SK-N-SH (cell line): ENCODE data around the gene VGF. TPM values are rescaled to one million over a fixed set of nuclear protein-coding genes. Genes with fewer than 3 reads are reported as not detected.

Experiments
- CTCF ChIA-PET: fragments of 300-600, 350-600 bp; formaldehyde crosslinking; extraction: SDS; loops from one replicate; lab custom pipeline; 2021; lab: Yijun Ruan, JAX
- POLR2A ChIA-PET: fragments of 350-600 bp; sonication (Branson Sonifier 250); formaldehyde crosslinking; extraction: SDS; loops from one replicate; lab custom pipeline; 2020; ENCODE audit warnings: antibody characterized with exemption, inconsistent platforms; lab: Yijun Ruan, JAX
- DNase-seq: peaks from one replicate; pipeline ENCODE4 v3.0.0; 2012
- H2AFZ ChIP-seq: fragments of 200-600 bp; sonication (generic); 2 replicates; pipeline ENCODE4 v1.8.1; 2016; ENCODE audit warnings: antibody characterized with exemption, mild to moderate bottlenecking, low read depth
- H3F3A ChIP-seq: fragments of 200-600 bp; sonication (generic); replicated peaks from 2 replicates; pipeline ENCODE3; 2016; ENCODE audit warnings: antibody characterized with exemption, mild to moderate bottlenecking; ENCODE audit not compliant: insufficient read depth
- H3K27ac ChIP-seq, 2 experiments: fragments of 200-500 bp in 1 of 2; fragments of 200-600 bp in 1 of 2; sonication (Bioruptor generic) in 1 of 2; sonication (generic), shearing (Covaris generic) in 1 of 2; 2 replicates each; pipeline versions ENCODE4 v1.5.1 to v1.6.1; 2014 to 2016; ENCODE audit warnings: low read depth in 2 of 2, inconsistent platforms in 1 of 2, low read length in 1 of 2, mild to moderate bottlenecking in 1 of 2, mixed read lengths in 1 of 2
- H3K27me3 ChIP-seq: fragments of 200-600 bp; sonication (generic), shearing (Covaris generic); 2 replicates; pipeline ENCODE4 v1.6.1; 2016; ENCODE audit warnings: mixed run types; ENCODE audit not compliant: insufficient read depth
- H3K36me3 ChIP-seq, 2 experiments: fragments of 200-500 bp in 1 of 2; fragments of 200-600 bp in 1 of 2; sonication (Bioruptor generic) in 1 of 2; sonication (generic) in 1 of 2; replicated peaks in 1 of 2; 2 replicates each; pipeline versions ENCODE3 to v1.5.1; 2014 to 2016; ENCODE audit warnings: low read length in 1 of 2, mild to moderate bottlenecking in 1 of 2; ENCODE audit not compliant: insufficient read depth in 2 of 2, control insufficient read depth in 1 of 2
- H3K4me1 ChIP-seq, 2 experiments: fragments of 200-500 bp in 1 of 2; fragments of 200-600 bp in 1 of 2; sonication (Bioruptor generic) in 1 of 2; sonication (generic), shearing (Covaris generic) in 1 of 2; 2 replicates each; pipeline versions ENCODE4 v1.5.1 to v1.6.1; 2014 to 2016; ENCODE audit warnings: low read depth in 1 of 2, low read length in 1 of 2, mixed run types in 1 of 2; ENCODE audit not compliant: insufficient read depth in 2 of 2, control insufficient read depth in 1 of 2
- H3K4me2 ChIP-seq: fragments of 200-600 bp; sonication (generic), shearing (Covaris generic); 2 replicates; pipeline ENCODE4 v1.6.1; 2017; ENCODE audit warnings: mixed run types
- H3K4me3 ChIP-seq, 2 experiments: fragments of 200-500 bp in 1 of 2; fragments of 200-600 bp in 1 of 2; sonication (Bioruptor generic) in 1 of 2; sonication (generic), shearing (Covaris generic) in 1 of 2; 2 replicates each; pipeline versions ENCODE4 v1.5.1 to v1.8.1; 2014 to 2016; ENCODE audit warnings: low read depth in 2 of 2, inconsistent platforms in 1 of 2, low read length in 1 of 2, mild to moderate bottlenecking in 1 of 2, mixed read lengths in 1 of 2, moderate library complexity in 1 of 2
- H3K79me2 ChIP-seq: fragments of 200-600 bp; sonication (generic); 2 replicates; pipeline ENCODE4 v1.8.1; 2017; ENCODE audit warnings: mild to moderate bottlenecking; ENCODE audit not compliant: insufficient read depth
- H3K9ac ChIP-seq: fragments of 200-600 bp; sonication (generic); 2 replicates; pipeline ENCODE4 v1.6.1; 2017; ENCODE audit warnings: mixed run types
- H3K9me2 ChIP-seq: fragments of 200-600 bp; sonication (generic); 2 replicates; pipeline ENCODE4 v1.6.1; 2017; ENCODE audit warnings: mixed run types
- H3K9me3 ChIP-seq: fragments of 200-600 bp; sonication (generic); 2 replicates; pipeline ENCODE4 v1.6.1; 2017; ENCODE audit warnings: mixed run types, mild to moderate bottlenecking, moderate library complexity
- H4K20me1 ChIP-seq: fragments of 200-600 bp; sonication (generic); 2 replicates; pipeline ENCODE4 v1.6.1; 2017; ENCODE audit warnings: mild to moderate bottlenecking, mixed run types; ENCODE audit not compliant: insufficient read depth
- CHD2 ChIP-seq: fragments of 150-350 bp; IDR thresholded peaks from 2 replicates; pipeline ENCODE4 v1.6.1; 2018; ENCODE audit warnings: low read length; ENCODE audit not compliant: partially characterized antibody
- EZH2phosphoT487 ChIP-seq: fragments of 200-600 bp; sonication (generic); IDR thresholded peaks from 2 replicates; pipeline ENCODE4 v1.6.1; 2017; ENCODE audit warnings: low read depth, mixed run types, mild to moderate bottlenecking, antibody characterized with exemption, moderate library complexity, borderline replicate concordance
- FOXJ3 ChIP-seq: sonication (generic); formaldehyde crosslinking; IDR thresholded peaks from 2 replicates; pipeline ENCODE4 v1.5.1; 2020; ENCODE audit warnings: mild to moderate bottlenecking, missing genetic modification reagents
- FOXM1 ChIP-seq: IDR thresholded peaks from 2 replicates; pipeline ENCODE4 v1.4.0; 2012; ENCODE audit warnings: low read depth, mild to moderate bottlenecking
- GATA2 ChIP-seq: sonication (generic); formaldehyde crosslinking; IDR thresholded peaks from 2 replicates; pipeline ENCODE4 v1.5.0; 2020; ENCODE audit warnings: mild to moderate bottlenecking, missing genetic modification reagents
- JUND ChIP-seq: IDR thresholded peaks from 2 replicates; pipeline ENCODE4 v1.4.0; 2012
- MXI1 ChIP-seq: IDR thresholded peaks from 2 replicates; pipeline ENCODE4 v1.6.1; 2012; ENCODE audit warnings: mild to moderate bottlenecking, low read depth, low read length, improper control_type of control experiment
- RAD21 ChIP-seq: IDR thresholded peaks from 2 replicates; pipeline ENCODE4 v1.6.1; 2012; ENCODE audit warnings: mild to moderate bottlenecking, low read length
- SMC3 ChIP-seq: IDR thresholded peaks from 2 replicates; pipeline ENCODE4 v1.6.1; 2012; ENCODE audit warnings: low read depth, low read length, improper control_type of control experiment
- TAF1 ChIP-seq: IDR thresholded peaks from 2 replicates; pipeline ENCODE4 v1.6.1; 2012; ENCODE audit warnings: low read depth, mild to moderate bottlenecking, low read length, moderate library complexity, borderline replicate concordance
- USF1 ChIP-seq: IDR thresholded peaks from 2 replicates; pipeline ENCODE4 v1.4.0; 2012; ENCODE audit warnings: low read depth, borderline replicate concordance
- WGBS: methylation state at CpG from one replicate; pipeline ENCODE4 v1.1.6; 2017; ENCODE audit warnings: low lambda C conversion rate; 5-methylcytosine and 5-hydroxymethylcytosine counted together
- polyA plus RNA-seq, 3 experiments: library from polyadenylated mRNA; depleted of rRNA; stranded (reverse); fragments of >200 nt; gene quantifications; 2 replicates each; pipeline ENCODE4 v1.2.3, GENCODE V29; 2012
- TF ChIP-seq, protein P1 (sequence below): fragments of 200-600 bp; sonication (generic); IDR thresholded peaks from 2 replicates; pipeline ENCODE4 v1.6.1; 2017; ENCODE audit warnings: antibody characterized with exemption, mild to moderate bottlenecking, moderate library complexity
- TF ChIP-seq, protein P2 (sequence below): fragments of 150-350 bp; IDR thresholded peaks from 2 replicates; pipeline ENCODE4 v1.6.1; 2016; ENCODE audit warnings: mild to moderate bottlenecking, low read depth, low read length

Gene VGF
- polyA plus RNA-seq, 1 of the 3 experiments (the other 2 are of a cell fraction), result 54.3 TPM

DNA sequence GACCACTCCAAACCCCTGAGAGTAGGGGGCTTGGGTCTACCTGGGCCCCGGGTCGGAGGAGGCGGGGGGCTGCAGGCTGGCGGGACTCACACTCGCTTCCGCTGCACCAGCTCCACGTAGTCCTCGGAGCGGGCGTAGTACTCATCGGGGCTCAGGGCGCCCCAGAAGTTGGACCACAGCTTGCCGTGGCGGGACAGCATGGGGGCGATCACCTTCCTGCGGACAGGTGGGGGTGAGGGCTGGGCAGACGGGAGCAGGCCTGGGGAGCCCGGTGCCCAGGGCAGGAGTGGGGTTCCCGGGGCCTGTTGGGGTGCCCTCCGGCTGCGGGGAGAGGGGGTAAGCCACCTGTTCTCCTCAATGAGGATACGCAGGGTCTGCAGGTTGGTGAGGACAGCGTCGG is 46.1 kb upstream of the VGF start:
- peaks cover 27% of the 10 kb centered on the region for H3K79me2 ChIP-seq
- H3K4me2 ChIP-seq, result no peak overlapping the region
- no peaks in the 10 kb centered on the region for H4K20me1 ChIP-seq
- peaks cover 9% of the 10 kb centered on the region for H3F3A ChIP-seq
- no peak overlapping the region for H2AFZ ChIP-seq
- TF ChIP-seq JUND, result no peak
- TF ChIP-seq USF1, result no peak
- TF ChIP-seq, protein P1, sequence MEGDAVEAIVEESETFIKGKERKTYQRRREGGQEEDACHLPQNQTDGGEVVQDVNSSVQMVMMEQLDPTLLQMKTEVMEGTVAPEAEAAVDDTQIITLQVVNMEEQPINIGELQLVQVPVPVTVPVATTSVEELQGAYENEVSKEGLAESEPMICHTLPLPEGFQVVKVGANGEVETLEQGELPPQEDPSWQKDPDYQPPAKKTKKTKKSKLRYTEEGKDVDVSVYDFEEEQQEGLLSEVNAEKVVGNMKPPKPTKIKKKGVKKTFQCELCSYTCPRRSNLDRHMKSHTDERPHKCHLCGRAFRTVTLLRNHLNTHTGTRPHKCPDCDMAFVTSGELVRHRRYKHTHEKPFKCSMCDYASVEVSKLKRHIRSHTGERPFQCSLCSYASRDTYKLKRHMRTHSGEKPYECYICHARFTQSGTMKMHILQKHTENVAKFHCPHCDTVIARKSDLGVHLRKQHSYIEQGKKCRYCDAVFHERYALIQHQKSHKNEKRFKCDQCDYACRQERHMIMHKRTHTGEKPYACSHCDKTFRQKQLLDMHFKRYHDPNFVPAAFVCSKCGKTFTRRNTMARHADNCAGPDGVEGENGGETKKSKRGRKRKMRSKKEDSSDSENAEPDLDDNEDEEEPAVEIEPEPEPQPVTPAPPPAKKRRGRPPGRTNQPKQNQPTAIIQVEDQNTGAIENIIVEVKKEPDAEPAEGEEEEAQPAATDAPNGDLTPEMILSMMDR, result no peak
- no peak for TF ChIP-seq CHD2
- H3K4me1 ChIP-seq, result peaks cover 8 to 18% of the 10 kb centered on the region in 2 experiments; a peak in 2 of 4 replicates
- no peaks in the 10 kb centered on the region for H3K9me2 ChIP-seq
- H3K9me3 ChIP-seq, result no peaks in the 10 kb centered on the region
- H3K4me3 ChIP-seq, result no peak overlapping the region
- H3K27ac ChIP-seq, result no peak overlapping the region
- H3K9ac ChIP-seq, result no peak overlapping the region
- ChIA-PET CTCF (interaction anchor here (1.1 to 1.8 kb wide), 5 partner anchors 19 to 78 kb away, joined by 3 to 9 read pairs (median 4); no protein-coding TSS in a partner anchor), POLR2A (no interaction called here)
- no peaks in the 10 kb centered on the region for H3K27me3 ChIP-seq
- peaks cover 33 to 39% of the 10 kb centered on the region in 2 experiments for H3K36me3 ChIP-seq
- WGBS, result 98% methylated on average over 24 of the region's 24 CpGs
- DNase-seq, result no peak

GRCh38 chr7:101210143-101210542 is 44.8 kb upstream of the VGF start:
- no peaks in the 10 kb centered on the region for H3K27me3 ChIP-seq
- H3K36me3 ChIP-seq, result peaks cover 29 to 43% of the 10 kb centered on the region in 2 experiments
- POLR2A ChIA-PET, result no interaction called here
- H3K9me2 ChIP-seq, result no peaks in the 10 kb centered on the region
- H3F3A ChIP-seq, result peaks cover 9% of the 10 kb centered on the region
- H3K79me2 ChIP-seq, result peaks cover 14% of the 10 kb centered on the region; the same call in 1 of the 2 replicates
- CTCF ChIA-PET, result interaction anchor here (0.7 to 1.8 kb wide), 3 partner anchors 17 to 34 kb away, joined by 4 to 9 read pairs (median 4); no protein-coding TSS in a partner anchor
- no peak overlapping the region for H3K9ac ChIP-seq
- 94% methylated on average over 18 of the region's 19 CpGs for WGBS
- H2AFZ ChIP-seq, result no peak overlapping the region
- H3K4me3 ChIP-seq, result no peak overlapping the region
- peaks cover 4 to 6% of the 10 kb centered on the region in 2 experiments; a peak in 2 of 4 replicates for H3K4me1 ChIP-seq
- DNase-seq, result no peak
- no peaks in the 10 kb centered on the region for H4K20me1 ChIP-seq
- TF ChIP-seq EZH2phosphoT487 (no peak), FOXJ3 (no peak), SMC3 (no peak), GATA2 (CRISPR knock-in tag) (no peak), TAF1 (no peak), FOXM1 (no peak), CHD2 (no peak), JUND (no peak), RAD21 (no peak), MXI1 (no peak)
- TF ChIP-seq, protein P2, sequence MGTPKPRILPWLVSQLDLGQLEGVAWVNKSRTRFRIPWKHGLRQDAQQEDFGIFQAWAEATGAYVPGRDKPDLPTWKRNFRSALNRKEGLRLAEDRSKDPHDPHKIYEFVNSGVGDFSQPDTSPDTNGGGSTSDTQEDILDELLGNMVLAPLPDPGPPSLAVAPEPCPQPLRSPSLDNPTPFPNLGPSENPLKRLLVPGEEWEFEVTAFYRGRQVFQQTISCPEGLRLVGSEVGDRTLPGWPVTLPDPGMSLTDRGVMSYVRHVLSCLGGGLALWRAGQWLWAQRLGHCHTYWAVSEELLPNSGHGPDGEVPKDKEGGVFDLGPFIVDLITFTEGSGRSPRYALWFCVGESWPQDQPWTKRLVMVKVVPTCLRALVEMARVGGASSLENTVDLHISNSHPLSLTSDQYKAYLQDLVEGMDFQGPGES, result no peak
- H3K27ac ChIP-seq, result no peak overlapping the region
- H3K9me3 ChIP-seq, result no peaks in the 10 kb centered on the region
- no peak overlapping the region for H3K4me2 ChIP-seq
